AG09309 (cell line): ENCODE measurements around the gene CDH5.
"Not testable (repeated sequence)": the region's sequence is repeated elsewhere in the genome, so short reads cannot be mapped to it uniquely, and the experiment has no call there.

Experiments
- DNase-seq: peaks from one replicate; pipeline ENCODE4 v3.0.0-alpha.2; 2010; ENCODE audit warnings: low read depth
- H3K4me3 ChIP-seq: 2 replicates; pipeline ENCODE4 v1.5.1; 2011; ENCODE audit warnings: mild to moderate bottlenecking, low read depth, low read length, moderate library complexity; ENCODE audit not compliant: control insufficient read depth
- CTCF ChIP-seq: IDR thresholded peaks from 2 replicates; pipeline ENCODE4 v1.5.1; 2011; ENCODE audit warnings: mild to moderate bottlenecking, low read depth, low read length, inconsistent platforms; ENCODE audit not compliant: insufficient read depth, control insufficient read depth; ENCODE audit errors: missing control alignments

Gene CDH5

GRCh38 chr16:66326991-66327513 is 39.4 kb upstream of the CDH5 start:
- no peak for DNase-seq
- TF ChIP-seq CTCF = no peak
- H3K4me3 ChIP-seq = no peak overlapping the region

- no peak for DNase-seq
- TF ChIP-seq CTCF = no peak
- H3K4me3 ChIP-seq = no peak overlapping the region
Observed at GRCh38 chr16:66328282-66328681, 38.2 kb upstream of the CDH5 start.

GRCh38 chr16:66331464-66331863 is 35.0 kb upstream of the CDH5 start:
- H3K4me3 ChIP-seq, DNase-seq: not testable (repeated sequence)

DNA sequence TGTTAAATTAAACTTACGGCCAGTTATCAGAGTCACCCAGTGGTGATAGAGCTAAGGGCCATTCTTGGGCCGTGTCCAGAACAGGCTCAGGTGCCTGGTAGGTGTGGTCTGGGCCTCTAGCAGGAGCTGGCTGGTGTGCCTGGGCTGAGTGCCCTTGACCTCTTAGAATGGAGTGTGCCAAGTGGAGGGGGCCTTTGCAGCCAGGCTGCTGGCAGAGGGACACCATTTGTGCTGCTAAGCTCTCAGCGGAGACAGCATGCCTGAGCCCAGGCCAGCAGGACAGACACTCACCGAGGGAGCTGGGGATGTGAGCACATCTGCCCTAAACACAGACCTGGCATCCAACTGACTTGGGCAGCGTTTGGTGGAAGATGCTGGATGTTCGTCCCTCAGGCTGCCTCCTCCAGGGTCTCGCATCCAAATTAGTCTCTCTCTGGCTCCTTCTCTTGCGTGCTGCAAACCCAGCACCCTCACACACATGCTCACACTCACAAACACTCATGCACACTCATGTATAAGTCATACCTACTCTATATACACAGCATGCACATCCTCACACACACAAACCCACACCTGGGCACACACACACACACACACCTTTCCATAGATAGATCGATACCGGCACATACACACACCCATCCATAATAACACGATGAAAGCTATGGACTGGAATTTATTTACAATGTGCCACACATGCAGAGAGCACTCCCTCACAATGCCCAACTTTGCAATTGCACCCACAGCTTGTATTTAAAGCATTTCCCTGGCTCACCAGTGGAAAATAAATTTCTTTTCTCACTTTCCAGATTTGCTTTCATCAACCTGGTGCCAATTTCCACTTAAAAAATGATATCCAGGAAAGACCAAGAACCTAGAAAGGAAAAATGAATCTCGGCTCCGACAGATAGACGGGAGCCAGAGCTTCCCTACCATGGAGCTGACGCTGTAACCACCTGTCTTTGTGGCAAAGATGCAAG is 33.6 kb upstream of the CDH5 start:
- H3K4me3 ChIP-seq = no peak overlapping the region
- TF ChIP-seq CTCF = no peak
- no peak for DNase-seq

- no peak overlapping the region for H3K4me3 ChIP-seq
- no peak for TF ChIP-seq CTCF
- DNase-seq = no peak
Observed at GRCh38 chr16:66334853-66335574, 31.5 kb upstream of the CDH5 start.

GRCh38 chr16:66335704-66336329 is 30.7 kb upstream of the CDH5 start:
- no peak for DNase-seq

More at GRCh38 chr16:66335704-66336329, 30.7 kb upstream of the CDH5 start:
- H3K4me3 ChIP-seq = no peak overlapping the region
- TF ChIP-seq CTCF = no peak
